H9 (cell line): ENCODE measurements around the gene IRF6. TPM values are rescaled to one million over a fixed set of nuclear protein-coding genes. Genes with fewer than 3 reads are reported as not detected.

ENCODE experiments used
- DNase-seq: peaks from one replicate; pipeline ENCODE4 v3.0.0-alpha.2; 2017
- H2AFZ ChIP-seq: one replicate; pipeline ENCODE4 v1.6.1; 2013; ENCODE audit warnings: mild to moderate bottlenecking, low read length, control low read depth, moderate library complexity
- H2AK5ac ChIP-seq: 2 replicates; pipeline ENCODE4 v1.6.1; 2013; ENCODE audit warnings: low read length, control low read depth, mixed read lengths; ENCODE audit not compliant: insufficient read length
- H2BK120ac ChIP-seq: one replicate; pipeline ENCODE4 v1.6.1; 2013; ENCODE audit warnings: low read depth, mild to moderate bottlenecking, low read length, control low read depth, inconsistent platforms; ENCODE audit not compliant: poor library complexity, severe bottlenecking
- H2BK12ac ChIP-seq: 2 replicates; pipeline ENCODE4 v1.6.1; 2013; ENCODE audit warnings: low read length, control low read depth, mixed read lengths, low read depth; ENCODE audit not compliant: insufficient read length
- H2BK15ac ChIP-seq: 2 replicates; pipeline ENCODE4 v1.6.1; 2013; ENCODE audit warnings: low read depth, low read length, control low read depth
- H2BK20ac ChIP-seq: one replicate; pipeline ENCODE4 v1.6.1; 2013; ENCODE audit warnings: low read depth, mild to moderate bottlenecking, low read length, control low read depth, inconsistent platforms; ENCODE audit not compliant: poor library complexity, severe bottlenecking
- H2BK5ac ChIP-seq: 2 replicates; pipeline ENCODE4 v1.6.1; 2013; ENCODE audit warnings: low read length, control low read depth, mixed read lengths; ENCODE audit not compliant: insufficient read length
- H3K14ac ChIP-seq: 2 replicates; pipeline ENCODE4 v1.6.1; 2013; ENCODE audit warnings: low read length, control low read depth; ENCODE audit not compliant: insufficient read depth
- H3K18ac ChIP-seq: 2 replicates; pipeline ENCODE4 v1.6.1; 2013; ENCODE audit warnings: low read depth, mild to moderate bottlenecking, mixed read lengths, low read length, control low read depth; ENCODE audit not compliant: insufficient read length
- H3K23ac ChIP-seq: 2 replicates; pipeline ENCODE4 v1.6.1; 2013; ENCODE audit warnings: low read length, control low read depth, mixed read lengths, low read depth; ENCODE audit not compliant: insufficient read length
- H3K23me2 ChIP-seq: 2 replicates; pipeline ENCODE4 v1.6.1; 2013; ENCODE audit warnings: low read depth, mild to moderate bottlenecking, mixed read lengths, low read length, control low read depth; ENCODE audit not compliant: insufficient read length, poor library complexity, severe bottlenecking
- H3K27ac ChIP-seq: 2 replicates; pipeline ENCODE4 v1.5.1; 2013; ENCODE audit warnings: low read length, control low read depth, mixed read lengths, low read depth; ENCODE audit not compliant: insufficient read length
- H3K27me3 ChIP-seq: 2 replicates; pipeline ENCODE4 v1.6.1; 2013; ENCODE audit warnings: low read length, control low read depth, inconsistent platforms; ENCODE audit not compliant: insufficient read depth
- H3K4ac ChIP-seq: 2 replicates; pipeline ENCODE4 v1.6.1; 2013; ENCODE audit warnings: low read depth, mild to moderate bottlenecking, control low read depth, inconsistent platforms, low read length, moderate library complexity
- H3K4me1 ChIP-seq: 2 replicates; pipeline ENCODE4 v1.6.1; 2013; ENCODE audit warnings: low read length, control low read depth, inconsistent platforms; ENCODE audit not compliant: insufficient read depth
- H3K4me2 ChIP-seq: 2 replicates; pipeline ENCODE4 v1.6.1; 2013; ENCODE audit warnings: low read length, control low read depth, mixed read lengths; ENCODE audit not compliant: insufficient read length, insufficient read depth
- H3K56ac ChIP-seq: 2 replicates; pipeline ENCODE4 v1.6.1; 2013; ENCODE audit warnings: low read depth, mild to moderate bottlenecking, mixed read lengths, low read length, control low read depth; ENCODE audit not compliant: insufficient read length
- H3K79me1 ChIP-seq: 2 replicates; pipeline ENCODE4 v1.6.1; 2013; ENCODE audit warnings: low read depth, mild to moderate bottlenecking, moderate library complexity, low read length, control low read depth, inconsistent platforms; ENCODE audit not compliant: insufficient read depth, poor library complexity, severe bottlenecking
- H3K79me2 ChIP-seq: 2 replicates; pipeline ENCODE4 v1.6.1; 2013; ENCODE audit warnings: low read length, control low read depth, inconsistent platforms; ENCODE audit not compliant: insufficient read depth
- H3K9ac ChIP-seq: 2 replicates; pipeline ENCODE4 v1.6.1; 2013; ENCODE audit warnings: low read length, control low read depth, mixed read lengths; ENCODE audit not compliant: insufficient read length; ENCODE audit errors: extremely low read depth
- H3K9me3 ChIP-seq: one replicate; pipeline ENCODE4 v1.6.1; 2013; ENCODE audit warnings: low read depth, low read length, inconsistent platforms; ENCODE audit not compliant: control insufficient read depth
- H3T11ph ChIP-seq: one replicate; pipeline ENCODE4 v1.6.1; 2013; ENCODE audit warnings: mild to moderate bottlenecking, low read length, control low read depth, inconsistent platforms
- H4K20me1 ChIP-seq: one replicate; pipeline ENCODE4 v1.6.1; 2013; ENCODE audit not compliant: control insufficient read depth, insufficient read length, insufficient read depth
- H4K5ac ChIP-seq: 2 replicates; pipeline ENCODE4 v1.6.1; 2013; ENCODE audit warnings: low read depth, mild to moderate bottlenecking, mixed read lengths, low read length, control low read depth; ENCODE audit not compliant: insufficient read length
- H4K8ac ChIP-seq: replicated peaks from 2 replicates; pipeline ENCODE4 v1.6.1; 2013; ENCODE audit warnings: low read length, control low read depth, mixed read lengths, low read depth; ENCODE audit not compliant: insufficient read length
- H4K91ac ChIP-seq: 2 replicates; pipeline ENCODE4 v1.6.1; 2013; ENCODE audit warnings: low read depth, mild to moderate bottlenecking, moderate library complexity, mixed read lengths, low read length, control low read depth; ENCODE audit not compliant: insufficient read length
- H3K27ac Mint-ChIP-seq, 3 experiments: 2 replicates in 2 of 3; 3 replicates in 1 of 3; pipeline ENCODE4 v1.8.0; 2020 to 2021; ENCODE audit warnings: mixed read lengths in 3 of 3, mild to moderate bottlenecking in 1 of 3, moderate library complexity in 1 of 3
- H3K27me3 Mint-ChIP-seq: 2 replicates; pipeline ENCODE4 v1.8.0; 2021; ENCODE audit warnings: low read depth, mild to moderate bottlenecking, moderate library complexity, mixed read lengths
- H3K36me3 Mint-ChIP-seq, 3 experiments: 2 replicates in 2 of 3; 3 replicates in 1 of 3; pipeline ENCODE4 v1.8.0; 2020 to 2021; ENCODE audit warnings: low read depth in 3 of 3, mixed read lengths in 3 of 3; ENCODE audit not compliant: insufficient read depth in 1 of 3
- H3K4me1 Mint-ChIP-seq, 2 experiments: 2 replicates each; pipeline ENCODE4 v1.8.0; 2020; ENCODE audit warnings: mixed read lengths in 2 of 2
- H3K4me3 Mint-ChIP-seq, 2 experiments: 2 replicates in 1 of 2; 3 replicates in 1 of 2; pipeline ENCODE4 v1.8.0; 2020 to 2021; ENCODE audit warnings: mild to moderate bottlenecking in 2 of 2, mixed read lengths in 2 of 2, moderate library complexity in 1 of 2
- H3K9me3 Mint-ChIP-seq, 2 experiments: 2 replicates in 1 of 2; 3 replicates in 1 of 2; pipeline ENCODE4 v1.8.0; 2020; ENCODE audit warnings: mild to moderate bottlenecking in 2 of 2, mixed read lengths in 2 of 2, moderate library complexity in 1 of 2
- WGBS: extraction: QIAGEN DNeasy Blood & Tissue Kit; methylation state at CpG from one replicate; pipeline ENCODE4 v1.1.7; 2013; ENCODE audit warnings: missing lambda C conversion rate, low lambda C conversion rate, mixed read lengths; ENCODE audit not compliant: insufficient read length; ENCODE audit errors: extremely low coverage; 5-methylcytosine and 5-hydroxymethylcytosine counted together
- total RNA-seq: library from RNA; stranded (reverse); gene quantifications from 2 replicates; pipeline ENCODE4 v1.2.1, GENCODE V29; 2021
- TF ChIP-seq, protein P1 (sequence below): fragments of 200-600 bp; sonication (generic); conservative IDR thresholded peaks from 3 replicates; pipeline ENCODE4 v1.8.0; 2021; ENCODE audit warnings: antibody characterized with exemption, mild to moderate bottlenecking

IRF6 gene
- total RNA-seq, 1 experiment from 2014 or later: 7.1 TPM

DNA sequence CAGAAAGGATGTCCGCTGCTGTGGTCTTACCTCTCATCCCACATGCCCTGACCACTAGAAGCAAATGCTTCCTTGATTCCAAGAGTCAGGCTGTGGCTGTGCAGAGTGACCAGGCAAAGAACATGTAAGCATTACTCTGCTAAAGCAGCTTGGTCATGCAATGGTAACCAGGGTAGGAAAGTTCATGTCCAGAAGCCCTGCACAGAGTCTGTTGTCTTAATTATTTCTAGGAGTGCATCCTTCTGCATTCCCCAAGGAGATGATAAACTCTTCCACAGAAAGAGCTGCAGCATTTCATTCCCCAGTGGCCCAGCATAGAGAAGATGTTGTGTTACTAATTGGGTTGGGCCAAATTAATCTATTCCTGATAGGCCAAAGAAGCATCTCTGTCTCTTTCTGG is 11.7 kb upstream of the IRF6 start:
- H2BK15ac ChIP-seq: no peak overlapping the region
- no peak overlapping the region for H3K23ac ChIP-seq
- Mint-ChIP-seq H3K4me3 (no peak overlapping the region), H3K36me3 (no peaks in the 10 kb centered on the region), H3K9me3 (no peaks in the 10 kb centered on the region), H3K27me3 (peaks cover 28% of the 10 kb centered on the region), H3K4me1 (peaks cover 7% of the 10 kb centered on the region in 2 experiments), H3K27ac (no peak overlapping the region)
- TF ChIP-seq, protein P1, sequence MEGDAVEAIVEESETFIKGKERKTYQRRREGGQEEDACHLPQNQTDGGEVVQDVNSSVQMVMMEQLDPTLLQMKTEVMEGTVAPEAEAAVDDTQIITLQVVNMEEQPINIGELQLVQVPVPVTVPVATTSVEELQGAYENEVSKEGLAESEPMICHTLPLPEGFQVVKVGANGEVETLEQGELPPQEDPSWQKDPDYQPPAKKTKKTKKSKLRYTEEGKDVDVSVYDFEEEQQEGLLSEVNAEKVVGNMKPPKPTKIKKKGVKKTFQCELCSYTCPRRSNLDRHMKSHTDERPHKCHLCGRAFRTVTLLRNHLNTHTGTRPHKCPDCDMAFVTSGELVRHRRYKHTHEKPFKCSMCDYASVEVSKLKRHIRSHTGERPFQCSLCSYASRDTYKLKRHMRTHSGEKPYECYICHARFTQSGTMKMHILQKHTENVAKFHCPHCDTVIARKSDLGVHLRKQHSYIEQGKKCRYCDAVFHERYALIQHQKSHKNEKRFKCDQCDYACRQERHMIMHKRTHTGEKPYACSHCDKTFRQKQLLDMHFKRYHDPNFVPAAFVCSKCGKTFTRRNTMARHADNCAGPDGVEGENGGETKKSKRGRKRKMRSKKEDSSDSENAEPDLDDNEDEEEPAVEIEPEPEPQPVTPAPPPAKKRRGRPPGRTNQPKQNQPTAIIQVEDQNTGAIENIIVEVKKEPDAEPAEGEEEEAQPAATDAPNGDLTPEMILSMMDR: no peak
- H3K9ac ChIP-seq: no peak overlapping the region
- H3K4ac ChIP-seq: no peak overlapping the region
- H4K20me1 ChIP-seq: no peaks in the 10 kb centered on the region
- no peak overlapping the region for H3T11ph ChIP-seq
- no CpG with 5 or more reads among the region's 1 CpG for WGBS
- H4K91ac ChIP-seq: no peak overlapping the region
- no peak overlapping the region for H2BK120ac ChIP-seq
- H3K56ac ChIP-seq: no peak overlapping the region
- H2AFZ ChIP-seq: no peak overlapping the region
- no peak for DNase-seq
- no peak overlapping the region for H3K18ac ChIP-seq
- H3K27ac ChIP-seq: no peak overlapping the region
- H3K23me2 ChIP-seq: no peaks in the 10 kb centered on the region
- H2BK5ac ChIP-seq: no peak overlapping the region
- no peak overlapping the region for H2BK12ac ChIP-seq
- H3K14ac ChIP-seq: no peak overlapping the region
- no peak overlapping the region for H2AK5ac ChIP-seq
- H3K4me2 ChIP-seq: no peak overlapping the region
- H3K79me2 ChIP-seq: no peaks in the 10 kb centered on the region; the same call in 1 of the 2 replicates
- no peaks in the 10 kb centered on the region for H3K9me3 ChIP-seq
- H2BK20ac ChIP-seq: no peak overlapping the region
- H3K79me1 ChIP-seq: no peaks in the 10 kb centered on the region
- no peak overlapping the region for H4K8ac ChIP-seq
- H3K27me3 ChIP-seq: no peaks in the 10 kb centered on the region; the same call in 1 of the 2 replicates
- H3K4me1 ChIP-seq: no peaks in the 10 kb centered on the region
- no peak overlapping the region for H4K5ac ChIP-seq
